Neural cell (in vitro differentiated cells): ENCODE measurements around the gene DENND10. TPM values are rescaled to one million over a fixed set of nuclear protein-coding genes. Genes with fewer than 3 reads are reported as not detected.

Experiments
- H2AFZ ChIP-seq: fragments of 200-600, 300-800 bp; sonication (generic), shearing (Covaris generic); 2 replicates; pipeline ENCODE4 v1.6.0; 2014; ENCODE audit warnings: low read depth, mild to moderate bottlenecking, antibody characterized with exemption, low read length, moderate library complexity
- H3F3A ChIP-seq: fragments of 200-600 bp; shearing (Covaris generic); 2 replicates; pipeline ENCODE4 v1.6.1; 2016; ENCODE audit warnings: mild to moderate bottlenecking, moderate library complexity, mixed read lengths, antibody characterized with exemption, low read length; ENCODE audit not compliant: insufficient read depth, poor library complexity, severe bottlenecking
- H3K27ac ChIP-seq: fragments of 200-600, 300-800 bp; sonication (generic), shearing (Covaris generic); 2 replicates; pipeline ENCODE4 v1.5.1; 2014; ENCODE audit warnings: mild to moderate bottlenecking, low read length, moderate library complexity
- H3K27me3 ChIP-seq: fragments of 300-800, 200-600 bp; sonication (generic), shearing (Covaris generic); 2 replicates; pipeline ENCODE4 v1.6.0; 2014; ENCODE audit warnings: mild to moderate bottlenecking, low read depth, low read length, moderate library complexity; ENCODE audit not compliant: insufficient read depth
- H3K36me3 ChIP-seq: fragments of 300-800, 200-600 bp; sonication (generic), shearing (Covaris generic); 2 replicates; pipeline ENCODE4 v1.5.1; 2014; ENCODE audit warnings: mild to moderate bottlenecking, antibody characterized with exemption, low read length, moderate library complexity; ENCODE audit not compliant: insufficient read depth
- H3K4me2 ChIP-seq: fragments of 300-800, 200-600 bp; sonication (generic), shearing (Covaris generic); 2 replicates; pipeline ENCODE4 v1.6.0; 2014; ENCODE audit warnings: mild to moderate bottlenecking, low read length
- H3K4me3 ChIP-seq: fragments of 300-800, 200-600 bp; sonication (generic), shearing (Covaris generic); 2 replicates; pipeline ENCODE4 v1.5.1; 2014; ENCODE audit warnings: mild to moderate bottlenecking, low read length, moderate library complexity
- H3K79me2 ChIP-seq: fragments of 200-600 bp; shearing (Covaris generic); replicated peaks from 2 replicates; pipeline ENCODE4 v1.6.0; 2014; ENCODE audit warnings: mild to moderate bottlenecking, low read length, moderate library complexity; ENCODE audit not compliant: insufficient read depth
- H3K9ac ChIP-seq: fragments of 300-800, 200-600 bp; sonication (generic), shearing (Covaris generic); 2 replicates; pipeline ENCODE4 v1.6.1; 2016; ENCODE audit warnings: mild to moderate bottlenecking, low read length, mixed read lengths
- H3K9me2 ChIP-seq: fragments of 200-600 bp; shearing (Covaris generic); 2 replicates; pipeline ENCODE4 v1.6.1; 2016; ENCODE audit warnings: mild to moderate bottlenecking, low read length, mixed read lengths; ENCODE audit not compliant: insufficient read depth
- H3K9me3 ChIP-seq: fragments of 200-600, 300-800 bp; sonication (generic), shearing (Covaris generic); 2 replicates; pipeline ENCODE4 v1.6.1; 2016; ENCODE audit warnings: mild to moderate bottlenecking, mixed run types, low read length, moderate library complexity, mixed read lengths
- H4K20me1 ChIP-seq: fragments of 200-600 bp; shearing (Covaris generic); 2 replicates; pipeline ENCODE4 v1.6.1; 2016; ENCODE audit warnings: mild to moderate bottlenecking, mixed run types; ENCODE audit not compliant: insufficient read depth
- EP300 ChIP-seq: fragments of 450-650 bp; conservative IDR thresholded peaks from 2 replicates; pipeline ENCODE4 v1.6.1; 2014; ENCODE audit warnings: antibody characterized with exemption, mild to moderate bottlenecking, moderate library complexity; ENCODE audit not compliant: poor library complexity, severe bottlenecking
- EZH2 ChIP-seq: fragments of 200-600, 300-800 bp; shearing (Covaris generic), sonication (generic); IDR thresholded peaks from 2 replicates; pipeline ENCODE4 v1.6.1; 2014; ENCODE audit warnings: antibody characterized with exemption, low read length, borderline replicate concordance, mild to moderate bottlenecking; ENCODE audit not compliant: insufficient read depth, poor library complexity, severe bottlenecking
- MXI1 ChIP-seq: fragments of 450-650 bp; conservative IDR thresholded peaks from 2 replicates; pipeline ENCODE4 v1.6.1; 2014; ENCODE audit warnings: antibody characterized with exemption, mild to moderate bottlenecking; ENCODE audit not compliant: poor library complexity, severe bottlenecking
- POLR2AphosphoS5 ChIP-seq: IDR thresholded peaks from 2 replicates; pipeline ENCODE4 v1.6.1; 2012
- RAD21 ChIP-seq: fragments of 450-650 bp; conservative IDR thresholded peaks from 2 replicates; pipeline ENCODE4 v1.6.1; 2014; ENCODE audit warnings: antibody characterized with exemption, mild to moderate bottlenecking, moderate library complexity
- SMC3 ChIP-seq: fragments of 450-650 bp; conservative IDR thresholded peaks from 2 replicates; pipeline ENCODE4 v1.6.1; 2014; ENCODE audit warnings: antibody characterized with exemption, mild to moderate bottlenecking, moderate library complexity; ENCODE audit not compliant: poor library complexity
- TAF1 ChIP-seq: IDR thresholded peaks from 2 replicates; pipeline ENCODE4 v1.6.1; 2012; ENCODE audit warnings: low read depth
- polyA plus RNA-seq: library from polyadenylated mRNA; depleted of rRNA; stranded (reverse); fragments of >200 nt; gene quantifications from 2 replicates; pipeline ENCODE4 v1.2.3, GENCODE V29; 2014
- TF ChIP-seq, protein P1 (sequence below): fragments of 450-650 bp; IDR thresholded peaks from 2 replicates; pipeline ENCODE4 v1.5.1; 2014; ENCODE audit warnings: antibody characterized with exemption, mild to moderate bottlenecking, moderate library complexity; ENCODE audit not compliant: poor library complexity, severe bottlenecking
- TF ChIP-seq, protein P2 (sequence below): IDR thresholded peaks from 2 replicates; pipeline ENCODE4 v1.6.1; 2012; ENCODE audit warnings: borderline replicate concordance

The DENND10 gene
- polyA plus RNA-seq, 1 donor from 2014 or later, result 81.6 TPM

DNA sequence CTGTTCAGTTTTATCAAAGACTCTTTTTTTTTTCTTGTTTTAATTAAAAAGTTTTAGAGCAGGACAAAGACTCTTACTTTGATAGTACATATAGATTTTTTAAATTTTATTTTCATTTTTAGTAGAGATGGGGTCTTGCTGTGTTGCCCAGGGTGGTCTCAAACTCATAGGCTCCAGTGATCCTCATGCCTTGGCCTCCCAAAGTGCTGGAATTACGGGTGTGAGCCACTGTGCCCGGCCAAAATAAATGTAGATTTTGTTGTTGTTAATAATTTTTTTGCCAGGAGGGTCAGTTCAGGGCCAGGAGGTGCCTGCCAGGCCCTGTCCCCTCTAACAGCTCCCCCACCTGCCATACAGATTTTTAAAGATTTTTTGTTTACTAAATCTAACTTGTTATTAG lies 17.0 kb downstream of the DENND10 start:
- no peak overlapping the region for H3K4me2 ChIP-seq
- H3K27me3 ChIP-seq, result no peaks in the 10 kb centered on the region
- peaks cover 5% of the 10 kb centered on the region for H3K36me3 ChIP-seq
- H3K79me2 ChIP-seq, result no peaks in the 10 kb centered on the region
- H3K9me3 ChIP-seq, result no peaks in the 10 kb centered on the region
- TF ChIP-seq, protein P1, sequence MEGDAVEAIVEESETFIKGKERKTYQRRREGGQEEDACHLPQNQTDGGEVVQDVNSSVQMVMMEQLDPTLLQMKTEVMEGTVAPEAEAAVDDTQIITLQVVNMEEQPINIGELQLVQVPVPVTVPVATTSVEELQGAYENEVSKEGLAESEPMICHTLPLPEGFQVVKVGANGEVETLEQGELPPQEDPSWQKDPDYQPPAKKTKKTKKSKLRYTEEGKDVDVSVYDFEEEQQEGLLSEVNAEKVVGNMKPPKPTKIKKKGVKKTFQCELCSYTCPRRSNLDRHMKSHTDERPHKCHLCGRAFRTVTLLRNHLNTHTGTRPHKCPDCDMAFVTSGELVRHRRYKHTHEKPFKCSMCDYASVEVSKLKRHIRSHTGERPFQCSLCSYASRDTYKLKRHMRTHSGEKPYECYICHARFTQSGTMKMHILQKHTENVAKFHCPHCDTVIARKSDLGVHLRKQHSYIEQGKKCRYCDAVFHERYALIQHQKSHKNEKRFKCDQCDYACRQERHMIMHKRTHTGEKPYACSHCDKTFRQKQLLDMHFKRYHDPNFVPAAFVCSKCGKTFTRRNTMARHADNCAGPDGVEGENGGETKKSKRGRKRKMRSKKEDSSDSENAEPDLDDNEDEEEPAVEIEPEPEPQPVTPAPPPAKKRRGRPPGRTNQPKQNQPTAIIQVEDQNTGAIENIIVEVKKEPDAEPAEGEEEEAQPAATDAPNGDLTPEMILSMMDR, result no peak
- TF ChIP-seq TAF1, result no peak
- no peak for TF ChIP-seq RAD21
- H3F3A ChIP-seq, result no peaks in the 10 kb centered on the region
- H3K27ac ChIP-seq, result no peak overlapping the region
- no peak overlapping the region for H3K9ac ChIP-seq
- no peak overlapping the region for H2AFZ ChIP-seq
- no peak overlapping the region for H3K4me3 ChIP-seq
- no peaks in the 10 kb centered on the region for H4K20me1 ChIP-seq
- no peaks in the 10 kb centered on the region for H3K9me2 ChIP-seq

DNA sequence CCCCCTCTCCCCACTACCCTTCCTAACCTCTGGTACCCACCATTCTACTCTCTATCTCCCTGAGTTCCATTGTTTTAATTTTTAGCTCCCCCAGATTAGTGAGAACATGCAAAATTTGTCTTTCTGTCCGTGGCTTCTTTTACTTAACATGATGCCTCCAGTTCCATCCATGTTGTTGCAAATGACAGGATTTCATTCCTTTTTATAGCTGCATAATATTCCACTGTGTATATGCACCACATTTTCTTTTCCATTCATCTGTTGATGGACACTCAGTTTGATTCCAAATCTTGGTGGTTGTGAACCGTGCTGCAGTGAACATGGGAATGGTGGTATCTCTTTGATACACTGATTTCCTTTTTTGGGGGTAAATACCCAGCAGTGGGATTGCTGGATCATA lies 22.0 kb downstream of the DENND10 start:
- H3K36me3 ChIP-seq, result no peaks in the 10 kb centered on the region
- H3K27me3 ChIP-seq, result no peaks in the 10 kb centered on the region
- H3K9ac ChIP-seq, result no peak overlapping the region
- no peak overlapping the region for H3K4me2 ChIP-seq
- TF ChIP-seq, protein P1, result no peak
- TF ChIP-seq MXI1 (no peak), EP300 (no peak), TAF1 (no peak), POLR2AphosphoS5 (no peak), SMC3 (no peak), EZH2 (no peak)
- no peaks in the 10 kb centered on the region for H4K20me1 ChIP-seq
- H3K9me2 ChIP-seq, result no peaks in the 10 kb centered on the region
- H3K9me3 ChIP-seq, result no peaks in the 10 kb centered on the region
- H3F3A ChIP-seq, result no peaks in the 10 kb centered on the region
- no peak overlapping the region for H2AFZ ChIP-seq
- H3K79me2 ChIP-seq, result no peaks in the 10 kb centered on the region
- H3K4me3 ChIP-seq, result no peak overlapping the region
- H3K27ac ChIP-seq, result no peak overlapping the region

DNA sequence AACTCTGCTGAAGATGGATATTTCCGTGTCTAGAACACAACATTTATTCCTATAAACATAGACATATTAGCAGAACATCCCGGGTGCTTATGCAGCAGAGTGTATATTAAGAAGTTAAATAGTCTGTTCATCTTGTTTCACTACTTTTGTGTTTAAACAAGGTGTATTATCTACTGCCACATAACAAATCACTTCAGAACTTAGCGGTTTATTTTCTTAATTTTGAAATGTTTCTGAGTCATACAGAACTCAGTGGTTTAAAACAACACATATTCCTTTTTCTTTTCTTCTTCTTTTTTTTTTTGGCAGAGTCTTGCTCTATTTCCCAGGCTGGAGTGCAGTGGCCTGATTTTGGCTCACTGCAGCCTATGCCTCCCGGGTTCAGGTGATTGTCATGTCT lies 25.8 kb downstream of the DENND10 start:
- no peaks in the 10 kb centered on the region for H3K9me3 ChIP-seq
- H3F3A ChIP-seq, result no peaks in the 10 kb centered on the region
- H3K27ac ChIP-seq, result no peak overlapping the region
- H3K79me2 ChIP-seq, result no peaks in the 10 kb centered on the region
- no peaks in the 10 kb centered on the region for H3K9me2 ChIP-seq
- H3K4me2 ChIP-seq, result no peak overlapping the region
- H3K4me3 ChIP-seq, result no peak overlapping the region
- H3K9ac ChIP-seq, result no peak overlapping the region
- H2AFZ ChIP-seq, result no peak overlapping the region
- TF ChIP-seq, protein P2, sequence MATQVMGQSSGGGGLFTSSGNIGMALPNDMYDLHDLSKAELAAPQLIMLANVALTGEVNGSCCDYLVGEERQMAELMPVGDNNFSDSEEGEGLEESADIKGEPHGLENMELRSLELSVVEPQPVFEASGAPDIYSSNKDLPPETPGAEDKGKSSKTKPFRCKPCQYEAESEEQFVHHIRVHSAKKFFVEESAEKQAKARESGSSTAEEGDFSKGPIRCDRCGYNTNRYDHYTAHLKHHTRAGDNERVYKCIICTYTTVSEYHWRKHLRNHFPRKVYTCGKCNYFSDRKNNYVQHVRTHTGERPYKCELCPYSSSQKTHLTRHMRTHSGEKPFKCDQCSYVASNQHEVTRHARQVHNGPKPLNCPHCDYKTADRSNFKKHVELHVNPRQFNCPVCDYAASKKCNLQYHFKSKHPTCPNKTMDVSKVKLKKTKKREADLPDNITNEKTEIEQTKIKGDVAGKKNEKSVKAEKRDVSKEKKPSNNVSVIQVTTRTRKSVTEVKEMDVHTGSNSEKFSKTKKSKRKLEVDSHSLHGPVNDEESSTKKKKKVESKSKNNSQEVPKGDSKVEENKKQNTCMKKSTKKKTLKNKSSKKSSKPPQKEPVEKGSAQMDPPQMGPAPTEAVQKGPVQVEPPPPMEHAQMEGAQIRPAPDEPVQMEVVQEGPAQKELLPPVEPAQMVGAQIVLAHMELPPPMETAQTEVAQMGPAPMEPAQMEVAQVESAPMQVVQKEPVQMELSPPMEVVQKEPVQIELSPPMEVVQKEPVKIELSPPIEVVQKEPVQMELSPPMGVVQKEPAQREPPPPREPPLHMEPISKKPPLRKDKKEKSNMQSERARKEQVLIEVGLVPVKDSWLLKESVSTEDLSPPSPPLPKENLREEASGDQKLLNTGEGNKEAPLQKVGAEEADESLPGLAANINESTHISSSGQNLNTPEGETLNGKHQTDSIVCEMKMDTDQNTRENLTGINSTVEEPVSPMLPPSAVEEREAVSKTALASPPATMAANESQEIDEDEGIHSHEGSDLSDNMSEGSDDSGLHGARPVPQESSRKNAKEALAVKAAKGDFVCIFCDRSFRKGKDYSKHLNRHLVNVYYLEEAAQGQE, result no peak
- TF ChIP-seq EZH2, result no peak
- no peak for TF ChIP-seq SMC3
- no peak for TF ChIP-seq MXI1
- TF ChIP-seq, protein P1, result no peak
- no peak for TF ChIP-seq RAD21
- no peak for TF ChIP-seq POLR2AphosphoS5
- no peak for TF ChIP-seq TAF1
- no peak for TF ChIP-seq EP300
- H3K36me3 ChIP-seq, result peaks cover 13% of the 10 kb centered on the region
- H4K20me1 ChIP-seq, result no peaks in the 10 kb centered on the region
- no peaks in the 10 kb centered on the region for H3K27me3 ChIP-seq
